Natural killer cell (primary cell): ENCODE measurements around the gene ARHGEF26. TPM values are rescaled to one million over a fixed set of nuclear protein-coding genes. Genes with fewer than 3 reads are reported as not detected.

Experiments used
- ATAC-seq, 3 donors: fragments of 150-1000 bp in 2 of 3; fragments of 200-7000 bp in 1 of 3; cut with Tn5 transposase; 1 replicate in 1 of 3; 2 replicates in 2 of 3; pipeline ENCODE4 v1.10.0; 2021; ENCODE audit warnings: mild to moderate bottlenecking in 2 of 3, moderate library complexity in 2 of 3
- DNase-seq, 2 donors: peaks; one replicate each; pipeline versions ENCODE4 v3.0.0 to v3.0.0-alpha.2; 2013 to 2021; ENCODE audit warnings: mixed read lengths in 1 of 2
- H3K27ac ChIP-seq: one replicate; pipeline ENCODE4 v1.5.1; 2013; ENCODE audit warnings: mild to moderate bottlenecking, low read length
- H3K27me3 ChIP-seq: one replicate; pipeline ENCODE4 v1.6.1; 2013; ENCODE audit warnings: low read length; ENCODE audit not compliant: control insufficient read depth, insufficient read depth
- H3K36me3 ChIP-seq: one replicate; pipeline ENCODE4 v1.6.1; 2013; ENCODE audit warnings: low read length; ENCODE audit not compliant: control insufficient read depth, insufficient read depth
- H3K4me1 ChIP-seq: one replicate; pipeline ENCODE4 v1.6.1; 2013; ENCODE audit warnings: low read length; ENCODE audit not compliant: control insufficient read depth, insufficient read depth
- H3K4me3 ChIP-seq: one replicate; pipeline ENCODE4 v1.5.1; 2013; ENCODE audit warnings: low read length
- H3K9me3 ChIP-seq: one replicate; pipeline ENCODE4 v1.6.1; 2013; ENCODE audit warnings: low read length; ENCODE audit not compliant: control insufficient read depth, insufficient read depth
- H3K27ac Mint-ChIP-seq, 2 donors: one replicate each; pipeline ENCODE4 v1.8.0; 2022; ENCODE audit warnings: mild to moderate bottlenecking in 2 of 2, mixed read lengths in 2 of 2, moderate library complexity in 1 of 2
- H3K27me3 Mint-ChIP-seq, 2 donors: one replicate each; pipeline ENCODE4 v1.8.0; 2022; ENCODE audit warnings: low read depth in 2 of 2, mixed read lengths in 2 of 2
- H3K36me3 Mint-ChIP-seq: one replicate; pipeline ENCODE4 v1.8.0; 2022; ENCODE audit warnings: mixed read lengths
- H3K4me1 Mint-ChIP-seq, 2 donors: one replicate each; pipeline ENCODE4 v1.8.0; 2022; ENCODE audit warnings: mixed read lengths in 2 of 2
- H3K4me3 Mint-ChIP-seq: one replicate; pipeline ENCODE4 v1.8.0; 2022; ENCODE audit warnings: mild to moderate bottlenecking, moderate library complexity, mixed read lengths
- H3K9me3 Mint-ChIP-seq, 2 donors: one replicate each; pipeline ENCODE4 v1.8.0; 2022; ENCODE audit warnings: mixed read lengths in 2 of 2
- CTCF ChIP-seq: fragments of 200-600 bp; IDR thresholded peaks from one replicate; pipeline ENCODE4 v1.8.0; 2022; ENCODE audit warnings: antibody characterized with exemption
- WGBS: methylation state at CpG from one replicate; pipeline ENCODE4 v1.1.7; 2013; ENCODE audit warnings: missing lambda C conversion rate; ENCODE audit not compliant: insufficient coverage; 5-methylcytosine and 5-hydroxymethylcytosine counted together
- intact Hi-C: fragments of 100-400 bp; cut with micrococcal nuclease; formaldehyde crosslinking; loops from one replicate; pipeline ENCODE4 v1.14.2; 2022
- total RNA-seq, 4 donors: library from RNA; stranded (reverse); fragments of 120-200 nt in 1 of 4; gene quantifications; one replicate each; pipeline versions ENCODE4 v1.2.3 to v1.2.4, GENCODE V29; 2013 to 2022

The ARHGEF26 gene
- total RNA-seq, 3 donors from 2014 or later (not counting 1 experiment from before 2014, with no cell fraction given): 0.20 TPM; not detected in 2

GRCh38 chr3:154184582-154184981 is 63.4 kb downstream of the ARHGEF26 start:
- WGBS: 85% methylated on average over 4 of the region's 4 CpGs
- DNase-seq (no peak), ATAC-seq (no peak)

GRCh38 chr3:154188437-154188836 is 67.2 kb downstream of the ARHGEF26 start:
- peaks cover 3 to 5% of the 10 kb centered on the region in 2 donors for H3K27me3 Mint-ChIP-seq
- H3K9me3 ChIP-seq: no peaks in the 10 kb centered on the region
- intact Hi-C loops: no loop called here
- TF ChIP-seq CTCF: no peak
- H3K4me1 Mint-ChIP-seq: no peaks in the 10 kb centered on the region
- H3K27ac Mint-ChIP-seq: no peak overlapping the region
- 92% methylated on average over 3 of the region's 3 CpGs for WGBS
- ATAC-seq (no peak), DNase-seq (no peak)
- no peak overlapping the region for H3K27ac ChIP-seq
- no peak overlapping the region for H3K4me3 ChIP-seq
- H3K9me3 Mint-ChIP-seq: no peaks in the 10 kb centered on the region
- H3K27me3 ChIP-seq: no peaks in the 10 kb centered on the region
- H3K36me3 Mint-ChIP-seq: no peaks in the 10 kb centered on the region
- no peaks in the 10 kb centered on the region for H3K36me3 ChIP-seq
- H3K4me1 ChIP-seq: no peaks in the 10 kb centered on the region
- no peak overlapping the region for H3K4me3 Mint-ChIP-seq

More at GRCh38 chr3:154184582-154184981, 63.4 kb downstream of the ARHGEF26 start:
- H3K36me3 Mint-ChIP-seq: no peaks in the 10 kb centered on the region
- no peak for TF ChIP-seq CTCF
- H3K36me3 ChIP-seq: no peaks in the 10 kb centered on the region
- H3K9me3 ChIP-seq: no peaks in the 10 kb centered on the region
- no peak overlapping the region for H3K4me3 Mint-ChIP-seq
- no peak overlapping the region for H3K27ac ChIP-seq
- no peak overlapping the region for H3K27ac Mint-ChIP-seq
- no peak overlapping the region for H3K4me3 ChIP-seq
- intact Hi-C loops: no loop called here
- peaks cover 0 to 3% of the 10 kb centered on the region in 2 donors for H3K27me3 Mint-ChIP-seq
- H3K27me3 ChIP-seq: no peaks in the 10 kb centered on the region
- no peaks in the 10 kb centered on the region for H3K4me1 Mint-ChIP-seq
- H3K9me3 Mint-ChIP-seq: no peaks in the 10 kb centered on the region
- no peaks in the 10 kb centered on the region for H3K4me1 ChIP-seq

GRCh38 chr3:154188846-154189245 is 67.7 kb downstream of the ARHGEF26 start:
- H3K9me3 Mint-ChIP-seq: no peaks in the 10 kb centered on the region
- Histone ChIP-seq H3K27ac (no peak overlapping the region), H3K4me1 (no peaks in the 10 kb centered on the region), H3K36me3 (no peaks in the 10 kb centered on the region), H3K4me3 (no peak overlapping the region), H3K27me3 (no peaks in the 10 kb centered on the region), H3K9me3 (no peaks in the 10 kb centered on the region)
- no peak for ATAC-seq
- TF ChIP-seq CTCF: no peak
- no peaks in the 10 kb centered on the region for H3K4me1 Mint-ChIP-seq
- H3K27me3 Mint-ChIP-seq: peaks cover 3 to 5% of the 10 kb centered on the region in 2 donors
- no peaks in the 10 kb centered on the region for H3K36me3 Mint-ChIP-seq
- DNase-seq: no peak
- no peak overlapping the region for H3K4me3 Mint-ChIP-seq
- H3K27ac Mint-ChIP-seq: no peak overlapping the region
- intact Hi-C loops: no loop called here
- 59% methylated on average over 3 of the region's 3 CpGs for WGBS

- no peak for TF ChIP-seq CTCF
- Mint-ChIP-seq H3K36me3 (no peaks in the 10 kb centered on the region), H3K4me3 (no peak overlapping the region), H3K4me1 (no peaks in the 10 kb centered on the region), H3K9me3 (no peaks in the 10 kb centered on the region), H3K27me3 (peaks cover 3 to 5% of the 10 kb centered on the region in 2 donors), H3K27ac (no peak overlapping the region)
- Histone ChIP-seq H3K9me3 (no peaks in the 10 kb centered on the region), H3K4me3 (no peak overlapping the region), H3K27ac (no peak overlapping the region), H3K4me1 (no peaks in the 10 kb centered on the region), H3K27me3 (no peaks in the 10 kb centered on the region), H3K36me3 (no peaks in the 10 kb centered on the region)
- ATAC-seq (no peak), DNase-seq (no peak)
- intact Hi-C loops: no loop called here
- 84% methylated on average over 1 of the region's 1 CpG for WGBS
These were observed 70.3 kb downstream of the ARHGEF26 start for GRCh38 chr3:154191520-154191919.
